Measurements from ENCODE around the gene ETDB.
"Not testable (repeated sequence)": the region's sequence is repeated elsewhere in the genome, so short reads cannot be mapped to it uniquely, and the experiment has no call there.

GRCh38 chrX:135120056-135120576, at the start of gene ETDB:
- not testable (repeated sequence) for TF ChIP-seq CTCF (conservative IDR thresholded peaks at IDR 0.05 in 1 of 2, IDR thresholded peaks at IDR 0.05 in 1 of 2; ENCODE audit: extremely low read depth in 1 of 2, insufficient read depth in 1 of 2, low read depth in 1 of 2, low read length in 2 of 2); EZH2 (IDR thresholded peaks at IDR 0.05; ENCODE audit: borderline replicate concordance, low read length)
